PC-3 (cell line): ENCODE results near the gene WDR26.

Experiments used
- CTCF ChIP-seq: fragments of 300-600 bp; sonication (generic); conservative IDR thresholded peaks from 2 replicates; pipeline ENCODE4 v1.5.1; 2017; ENCODE audit warnings: antibody characterized with exemption, low read depth, mild to moderate bottlenecking, low read length
- EZH2 ChIP-seq: fragments of 300-600 bp; sonication (generic); IDR thresholded peaks from one replicate; pipeline ENCODE4 v1.6.1; 2017; ENCODE audit warnings: antibody characterized with exemption, mild to moderate bottlenecking, low read length; ENCODE audit not compliant: unreplicated experiment

DNA sequence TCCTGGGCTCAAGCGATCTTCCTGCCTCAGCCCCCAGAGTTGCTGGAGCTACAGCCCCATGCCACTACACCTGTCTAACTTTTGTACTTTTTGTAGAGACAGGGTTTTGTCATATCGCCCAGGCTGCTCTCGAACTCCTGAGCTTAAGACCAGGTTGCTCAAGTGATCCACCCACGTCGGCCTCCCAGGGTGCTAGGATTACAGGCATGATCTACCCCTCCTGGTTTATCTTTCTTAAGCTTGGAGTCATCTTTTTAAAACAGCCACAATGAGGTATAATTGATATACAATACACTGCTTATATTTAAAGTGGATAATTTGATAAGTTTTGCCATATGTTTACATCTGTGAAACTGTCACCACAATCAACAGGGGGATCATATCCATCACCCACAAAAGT is 25.4 kb upstream of the WDR26 start:
- no peak for TF ChIP-seq EZH2
- TF ChIP-seq CTCF, result no peak
